ENCODE measurements around the gene UBE4B.
A peak's percentile ranks its signal among the peaks of the same experiment; 100 is the strongest.
"Not testable (repeated sequence)": the region's sequence is repeated elsewhere in the genome, so short reads cannot be mapped to it uniquely, and the experiment has no call there.

UBE4B gene

DNA sequence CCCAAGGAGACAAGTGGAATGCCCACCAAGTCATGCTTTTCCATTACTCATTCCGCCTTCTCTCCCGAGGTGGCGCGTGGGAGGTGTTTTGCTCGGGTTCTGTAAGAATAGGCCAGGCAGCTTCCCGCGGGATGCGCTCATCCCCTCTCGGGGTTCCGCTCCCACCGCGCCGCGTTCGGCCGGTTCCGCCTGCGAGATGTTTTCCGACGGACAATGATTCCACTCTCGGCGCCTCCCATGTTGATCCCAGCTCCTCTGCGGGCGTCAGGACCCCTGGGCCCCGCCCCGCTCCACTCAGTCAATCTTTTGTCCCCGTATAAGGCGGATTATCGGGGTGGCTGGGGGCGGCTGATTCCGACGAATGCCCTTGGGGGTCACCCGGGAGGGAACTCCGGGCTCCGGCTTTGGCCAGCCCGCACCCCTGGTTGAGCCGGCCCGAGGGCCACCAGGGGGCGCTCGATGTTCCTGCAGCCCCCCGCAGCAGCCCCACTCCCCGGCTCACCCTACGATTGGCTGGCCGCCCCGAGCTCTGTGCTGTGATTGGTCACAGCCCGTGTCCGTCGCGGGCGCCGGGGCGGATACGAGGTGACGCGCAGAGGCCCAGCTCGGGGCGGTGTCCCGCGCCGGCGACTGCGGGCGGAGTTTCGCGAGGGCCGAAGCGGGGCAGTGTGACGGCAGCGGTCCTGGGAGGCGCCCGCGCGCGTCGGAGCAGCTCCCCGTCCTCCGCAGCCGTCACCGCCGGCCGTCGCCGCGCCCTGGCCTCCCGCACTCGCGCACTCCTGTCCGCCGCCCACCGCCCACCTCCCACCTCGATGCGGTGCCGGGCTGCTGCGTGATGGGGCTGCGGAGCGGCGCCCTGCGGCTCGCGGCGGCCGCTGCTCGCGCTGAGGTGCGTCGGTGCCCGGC is 177.4 kb downstream of the UBE4B start, which contains the start of gene KIF1B:
Gene KIF1B (plus strand): TSS at position 666 of the 906 bp plus-strand sequence. CDS start 21,759 bp downstream, outside the sequence.
- Histone ChIP-seq H3K27ac (ENCODE audit: low read depth, low read length, severe bottlenecking) (peak within 1 kb of the TSS; percentile 98), H3K4me1 (ENCODE audit: control insufficient read depth, insufficient read depth, low read length, poor library complexity, severe bottlenecking) (peaks cover 9% of the 10 kb centered on the region), H3K36me3 (ENCODE audit: control insufficient read depth, insufficient read depth, low read length) (no peaks in the 10 kb centered on the region), H3K4me3 (ENCODE audit: extremely low read depth, insufficient read depth, low read length, poor library complexity, severe bottlenecking) (peak within 1 kb of the TSS; percentile 98), H3K9me3 (ENCODE audit: control insufficient read depth, low read length) (no peaks in the 10 kb centered on the region)
- WGBS, 2 experiments (ENCODE audit: insufficient coverage in 2 of 2), result 0% methylated on average over 79 to 101 of the region's 107 CpGs

DNA sequence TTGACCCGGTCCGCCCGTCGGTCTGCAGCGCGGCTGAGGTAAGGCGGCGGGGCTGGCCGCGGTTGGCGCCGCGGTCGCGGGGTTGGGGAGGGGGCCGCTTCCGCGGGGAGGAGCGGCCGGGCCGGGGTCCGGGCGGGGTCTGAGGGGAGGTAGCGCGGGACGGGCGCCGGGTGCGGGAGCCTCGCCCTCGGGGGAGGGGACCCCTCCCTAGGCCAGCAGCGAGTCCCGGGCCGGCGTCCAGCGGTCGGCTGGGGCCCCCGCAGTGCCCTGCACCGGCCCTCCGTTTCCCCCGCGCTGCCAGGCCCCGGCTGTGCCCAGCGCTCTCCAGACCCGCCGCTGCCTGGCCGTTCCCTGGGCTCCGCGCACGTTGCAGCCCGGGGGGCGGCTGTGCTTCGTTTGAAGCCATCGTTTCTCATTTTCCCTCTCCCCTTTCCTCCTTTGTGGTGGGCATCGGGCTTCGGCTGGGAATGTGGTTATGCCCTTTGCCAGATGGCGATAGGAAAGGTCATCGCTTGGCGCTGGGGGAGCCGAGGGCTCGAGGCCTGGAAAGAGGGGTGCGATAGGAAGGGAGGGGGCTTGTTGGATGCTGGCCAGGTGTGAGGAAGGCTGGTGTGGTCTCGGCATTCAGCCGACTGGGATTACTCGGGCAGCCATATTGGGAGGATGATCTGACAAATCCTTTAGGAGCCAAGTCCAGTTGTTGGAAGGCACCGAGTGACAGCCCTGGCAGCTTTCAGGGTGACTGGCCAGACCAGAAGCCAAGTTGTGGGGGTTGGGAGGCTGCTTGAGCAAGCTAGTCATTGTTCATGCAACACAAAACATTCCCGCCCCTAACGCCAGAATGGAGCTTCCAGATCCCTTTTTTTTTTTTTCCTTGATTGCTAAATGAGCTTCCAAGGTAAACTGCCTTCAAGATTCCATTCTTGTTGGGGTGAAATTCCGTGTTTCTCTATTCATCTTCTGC is 178.4 kb downstream of the UBE4B start:
- Histone ChIP-seq H3K36me3 (ENCODE audit: control insufficient read depth, insufficient read depth, low read length) (no peaks in the 10 kb centered on the region), H3K4me3 (ENCODE audit: extremely low read depth, insufficient read depth, low read length, poor library complexity, severe bottlenecking) (peak overlapping the region; percentile 98), H3K4me1 (ENCODE audit: control insufficient read depth, insufficient read depth, low read length, poor library complexity, severe bottlenecking) (peaks cover 9% of the 10 kb centered on the region), H3K9me3 (ENCODE audit: control insufficient read depth, low read length) (no peaks in the 10 kb centered on the region), H3K27ac (ENCODE audit: low read depth, low read length, severe bottlenecking) (peak overlapping the region; percentile 96)
- WGBS, 2 experiments (ENCODE audit: insufficient coverage in 2 of 2), result 0% methylated on average over 32 to 48 of the region's 69 CpGs

DNA sequence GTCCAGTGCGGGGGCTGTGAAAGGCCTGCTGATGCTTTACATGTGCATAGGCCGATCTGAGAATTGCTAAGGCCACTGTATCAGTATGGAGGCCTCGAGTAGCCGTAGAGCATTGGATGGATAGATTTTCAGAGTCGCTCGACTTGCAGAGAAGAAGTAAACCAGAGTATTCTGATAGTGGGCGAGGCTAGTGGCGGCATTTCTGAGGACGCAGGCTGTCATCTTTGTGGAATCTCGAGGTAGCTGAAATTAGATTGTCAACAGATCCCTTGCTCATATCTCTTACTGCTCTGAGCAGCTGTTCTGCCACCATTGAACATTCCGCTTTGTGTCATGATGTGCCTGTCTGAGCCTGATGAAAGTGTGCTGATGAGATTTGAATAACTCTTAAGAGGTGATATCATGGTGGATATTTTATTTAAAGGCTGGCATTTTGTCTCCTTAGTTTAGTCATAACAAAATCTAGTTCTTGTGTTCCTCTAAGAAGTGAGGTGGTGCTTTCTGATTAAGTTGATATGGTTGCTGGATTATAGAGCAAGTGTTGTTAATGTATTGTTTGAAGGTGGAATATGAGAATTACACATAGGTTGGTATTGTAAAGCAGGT is 179.2 kb downstream of the UBE4B start:
- Histone ChIP-seq H3K9me3 (ENCODE audit: control insufficient read depth, low read length) (no peaks in the 10 kb centered on the region), H3K36me3 (ENCODE audit: control insufficient read depth, insufficient read depth, low read length) (no peaks in the 10 kb centered on the region), H3K4me3 (ENCODE audit: extremely low read depth, insufficient read depth, low read length, poor library complexity, severe bottlenecking) (peak overlapping the region; percentile 98), H3K27ac (ENCODE audit: low read depth, low read length, severe bottlenecking) (peak overlapping the region; percentile 96), H3K4me1 (ENCODE audit: control insufficient read depth, insufficient read depth, low read length, poor library complexity, severe bottlenecking) (peaks cover 9% of the 10 kb centered on the region)
- 24 to 27% methylated on average over 11 of the region's 11 CpGs for WGBS, 2 experiments (ENCODE audit: insufficient coverage in 2 of 2)

DNA sequence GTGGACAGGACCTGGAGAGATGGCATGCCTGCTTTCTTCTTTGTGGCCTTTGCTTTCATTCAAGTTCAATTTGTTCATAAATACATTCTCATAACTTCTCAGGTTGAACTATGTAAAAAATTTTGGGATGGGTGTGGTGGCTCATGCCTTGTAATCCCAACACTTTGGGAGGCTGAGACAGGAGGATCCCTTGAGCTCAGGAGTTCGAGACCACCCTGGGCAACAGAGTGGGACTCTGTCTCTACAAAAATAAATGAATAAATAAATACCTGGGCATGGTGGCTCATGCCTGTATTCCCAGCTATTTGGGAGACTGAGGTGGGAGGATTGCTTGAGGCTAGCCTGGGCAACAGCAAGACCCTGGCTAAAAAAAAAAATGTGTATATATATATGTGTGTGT is 179.7 kb downstream of the UBE4B start:
- no CpG with 5 or more reads among the region's 1 CpG for WGBS, 2 experiments (ENCODE audit: insufficient coverage in 2 of 2)
- H3K4me3 ChIP-seq (ENCODE audit: extremely low read depth, insufficient read depth, low read length, poor library complexity, severe bottlenecking), result peak overlapping the region; percentile 98
- no peaks in the 10 kb centered on the region for H3K36me3 ChIP-seq (ENCODE audit: control insufficient read depth, insufficient read depth, low read length)
- H3K4me1 ChIP-seq (ENCODE audit: control insufficient read depth, insufficient read depth, low read length, poor library complexity, severe bottlenecking), result peaks cover 9% of the 10 kb centered on the region
- H3K27ac ChIP-seq (ENCODE audit: low read depth, low read length, severe bottlenecking), result peak overlapping the region; percentile 96
- no peaks in the 10 kb centered on the region for H3K9me3 ChIP-seq (ENCODE audit: control insufficient read depth, low read length)

DNA sequence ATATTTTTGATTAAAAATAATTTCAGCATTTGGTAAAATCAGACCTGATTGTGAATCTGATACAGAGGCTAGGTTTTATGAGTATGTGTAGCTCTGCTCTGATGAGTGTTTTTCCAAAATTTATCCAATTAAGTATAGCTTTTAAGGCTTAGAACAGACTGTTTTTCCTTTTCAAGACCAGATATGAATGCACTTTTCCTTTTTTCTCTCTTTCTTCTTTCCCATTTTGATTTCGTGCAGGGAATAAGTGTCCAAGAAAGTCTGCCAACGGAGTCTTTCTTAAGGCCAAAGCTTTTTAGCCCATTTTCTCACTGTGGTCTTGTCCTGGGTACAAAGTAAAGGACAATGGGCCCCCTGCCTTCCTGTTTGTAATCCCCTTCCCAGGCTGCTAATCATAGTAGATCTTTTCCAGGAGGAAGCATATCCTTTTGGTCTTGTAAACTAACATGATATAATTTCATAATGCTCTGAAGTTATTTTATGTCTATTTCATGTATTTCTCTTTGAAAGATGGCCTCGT is 180.5 kb downstream of the UBE4B start:
- peak overlapping the region; percentile 74 for H3K27ac ChIP-seq (ENCODE audit: low read depth, low read length, severe bottlenecking)
- peak overlapping the region; percentile 16 for H3K4me3 ChIP-seq (ENCODE audit: extremely low read depth, insufficient read depth, low read length, poor library complexity, severe bottlenecking)

DNA sequence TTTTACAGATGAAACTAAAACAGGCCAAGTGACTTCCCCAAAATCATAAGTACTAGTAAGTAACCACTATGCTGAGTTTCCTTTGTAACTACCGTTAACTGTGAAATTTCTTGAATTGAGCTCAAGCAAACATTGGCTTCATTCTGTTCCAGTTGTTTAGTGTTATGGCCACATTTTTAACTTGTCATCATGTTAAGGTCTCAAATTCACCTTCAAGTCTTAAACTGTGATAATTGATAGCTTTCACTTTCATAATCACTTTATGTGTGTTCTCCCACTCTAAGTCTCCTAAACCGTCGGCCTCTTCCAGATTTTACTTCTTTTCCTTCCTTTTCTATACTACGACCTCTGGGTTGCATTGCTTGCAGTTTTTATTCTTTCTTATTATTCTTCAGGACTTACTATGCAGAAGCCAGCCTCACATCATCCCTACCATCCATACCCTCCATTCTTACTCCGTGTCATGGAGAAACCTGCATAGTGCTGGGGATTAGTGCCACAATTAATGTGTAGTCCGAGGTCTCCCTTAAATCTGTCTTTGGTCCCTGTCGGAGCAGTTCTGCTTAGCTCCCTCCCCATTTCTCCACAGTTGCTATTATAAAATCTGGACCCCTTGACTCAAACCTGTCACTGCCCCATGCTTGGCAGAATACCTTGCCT is 183.5 kb downstream of the UBE4B start:
- peaks cover 9% of the 10 kb centered on the region for H3K4me1 ChIP-seq (ENCODE audit: control insufficient read depth, insufficient read depth, low read length, poor library complexity, severe bottlenecking)
- no peak overlapping the region for H3K4me3 ChIP-seq (ENCODE audit: extremely low read depth, insufficient read depth, low read length, poor library complexity, severe bottlenecking)
- H3K36me3 ChIP-seq (ENCODE audit: control insufficient read depth, insufficient read depth, low read length), result no peaks in the 10 kb centered on the region
- WGBS, 2 experiments (ENCODE audit: insufficient coverage in 2 of 2), result 98% methylated on average over 5 to 6 of the region's 7 CpGs
- no peak overlapping the region for H3K27ac ChIP-seq (ENCODE audit: low read depth, low read length, severe bottlenecking)
- no peaks in the 10 kb centered on the region for H3K9me3 ChIP-seq (ENCODE audit: control insufficient read depth, low read length)

More for the DNA sequence above, 180.5 kb downstream of the UBE4B start:
- no peaks in the 10 kb centered on the region for H3K9me3 ChIP-seq (ENCODE audit: control insufficient read depth, low read length)
- H3K4me1 ChIP-seq (ENCODE audit: control insufficient read depth, insufficient read depth, low read length, poor library complexity, severe bottlenecking), result peaks cover 9% of the 10 kb centered on the region
- 48 to 56% methylated on average over 3 of the region's 3 CpGs for WGBS, 2 experiments (ENCODE audit: insufficient coverage in 2 of 2)
- no peaks in the 10 kb centered on the region for H3K36me3 ChIP-seq (ENCODE audit: control insufficient read depth, insufficient read depth, low read length)

DNA sequence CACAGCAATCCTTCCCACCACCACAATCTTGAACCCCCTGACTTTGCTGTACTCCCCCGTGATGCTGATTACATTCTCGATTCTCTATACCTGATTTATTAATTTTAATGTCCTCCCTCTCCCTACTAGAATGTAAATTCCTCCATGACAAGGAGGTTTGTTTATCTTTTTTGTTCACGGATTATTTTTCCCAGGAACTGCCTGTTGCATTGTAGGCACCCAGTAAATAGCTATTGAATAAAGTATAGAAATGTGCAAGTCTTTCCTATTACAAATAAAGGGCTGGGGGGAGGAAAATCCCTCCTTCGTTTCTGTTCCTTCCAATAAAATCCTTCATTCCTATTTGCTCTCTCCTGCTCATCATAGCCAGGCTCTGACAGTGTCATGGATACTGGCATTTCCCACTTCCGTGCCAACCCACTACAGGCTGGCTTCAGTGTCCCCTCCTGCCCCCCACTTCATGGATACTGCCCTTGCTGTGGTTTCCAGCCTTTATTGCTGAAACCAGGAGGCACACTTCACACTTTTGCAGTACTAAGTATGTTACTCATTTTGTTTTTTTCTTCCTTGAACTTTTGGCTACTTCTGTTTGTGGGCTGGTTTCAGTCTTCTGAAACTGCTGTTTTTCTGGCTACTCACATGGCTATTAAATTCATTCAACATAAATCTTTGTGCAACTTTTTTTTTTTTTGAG is 185.1 kb downstream of the UBE4B start:
- Histone ChIP-seq H3K9me3 (ENCODE audit: control insufficient read depth, low read length) (peaks cover 5% of the 10 kb centered on the region), H3K36me3 (ENCODE audit: control insufficient read depth, insufficient read depth, low read length) (no peaks in the 10 kb centered on the region), H3K27ac (ENCODE audit: low read depth, low read length, severe bottlenecking) (no peak overlapping the region), H3K4me1 (ENCODE audit: control insufficient read depth, insufficient read depth, low read length, poor library complexity, severe bottlenecking) (peaks cover 9% of the 10 kb centered on the region), H3K4me3 (ENCODE audit: extremely low read depth, insufficient read depth, low read length, poor library complexity, severe bottlenecking) (no peak overlapping the region)
- 100% methylated on average over 2 to 3 of the region's 5 CpGs for WGBS, 2 experiments (ENCODE audit: insufficient coverage in 2 of 2)

DNA sequence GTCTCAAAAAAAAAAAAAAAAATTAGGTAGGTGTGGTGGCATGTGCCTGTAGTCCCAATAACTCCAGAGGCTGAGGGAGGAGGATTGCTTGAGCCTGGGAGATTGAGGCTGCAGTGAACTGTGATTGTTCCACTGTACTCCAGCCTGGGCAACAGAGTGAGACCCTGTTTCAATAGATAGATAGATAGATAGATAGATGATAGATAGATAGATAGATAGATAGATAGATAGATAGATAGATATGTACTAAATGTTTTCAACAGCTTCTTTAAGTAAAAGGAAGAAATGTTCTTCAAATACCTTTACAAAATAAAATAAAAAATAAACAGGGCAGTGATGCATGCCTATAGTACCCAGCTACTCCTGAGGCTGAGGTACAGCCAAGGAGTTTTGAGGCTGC is 187.4 kb downstream of the UBE4B start:
- Histone ChIP-seq H3K27ac (ENCODE audit: low read depth, low read length, severe bottlenecking) (no peak overlapping the region), H3K4me3 (ENCODE audit: extremely low read depth, insufficient read depth, low read length, poor library complexity, severe bottlenecking) (no peak overlapping the region), H3K36me3 (ENCODE audit: control insufficient read depth, insufficient read depth, low read length) (peaks cover 10% of the 10 kb centered on the region), H3K4me1 (ENCODE audit: control insufficient read depth, insufficient read depth, low read length, poor library complexity, severe bottlenecking) (no peaks in the 10 kb centered on the region), H3K9me3 (ENCODE audit: control insufficient read depth, low read length) (peaks cover 15% of the 10 kb centered on the region)

DNA sequence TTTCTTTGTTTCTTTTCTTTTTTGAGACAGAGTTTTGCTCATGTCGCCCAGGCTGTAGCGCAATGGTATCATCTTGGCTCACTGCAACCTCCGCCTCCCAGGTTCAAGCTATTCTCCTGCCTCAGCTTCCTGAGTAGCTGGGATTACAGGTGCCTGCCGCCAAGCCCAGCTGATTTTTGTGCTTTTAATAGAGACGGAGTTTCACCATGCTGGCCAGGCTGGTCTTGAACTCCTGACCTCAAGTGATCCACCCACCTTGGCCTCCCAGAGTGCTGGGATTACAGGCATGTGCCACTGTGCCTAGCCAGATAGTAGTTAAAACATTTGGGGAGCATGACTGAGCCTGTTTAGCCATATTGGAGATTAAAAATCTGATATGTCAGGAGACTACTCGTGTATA is 187.9 kb downstream of the UBE4B start:
- H3K4me1 ChIP-seq (ENCODE audit: control insufficient read depth, insufficient read depth, low read length, poor library complexity, severe bottlenecking); H3K36me3 ChIP-seq (ENCODE audit: control insufficient read depth, insufficient read depth, low read length); H3K4me3 ChIP-seq (ENCODE audit: extremely low read depth, insufficient read depth, low read length, poor library complexity, severe bottlenecking); H3K27ac ChIP-seq (ENCODE audit: low read depth, low read length, severe bottlenecking): not testable (repeated sequence)
- peaks cover 15% of the 10 kb centered on the region for H3K9me3 ChIP-seq (ENCODE audit: control insufficient read depth, low read length)
- WGBS, 2 experiments (ENCODE audit: insufficient coverage in 2 of 2), result 93 to 98% methylated on average over 5 of the region's 6 CpGs

Data from mesodermal cell (in vitro differentiated cells).